ENCODE data around the gene FBRSL1. TPM values are rescaled to one million over a fixed set of nuclear protein-coding genes. Genes with fewer than 3 reads are reported as not detected.

The FBRSL1 gene
- total RNA-seq, 3 donors from 2014 or later: 3.5 to 9.8 (median 7.2) TPM

- H3K4me3 ChIP-seq: peak overlapping the region in 2 of 3 donors; percentile 20 to 94
- H3K27ac ChIP-seq: peak overlapping the region; percentile 74 to 75
- H3K4me1 ChIP-seq: peaks cover 40 to 63% of the 10 kb centered on the region in 2 donors
- H3K36me3 ChIP-seq: no peaks in the 10 kb centered on the region
- intact Hi-C loops (cut with DNase I; ENCODE audit: low total_unique reads): loop anchor here (10.0 kb wide), 1 partner anchor 350 kb away; the partner anchor contains the start of genes DDX51 and NOC4L
- DNase-seq (ENCODE audit: low spot score in 2 of 2): peak; percentile 54 to 63
- no peaks in the 10 kb centered on the region for H3K27me3 ChIP-seq
- H3K9me3 ChIP-seq: no peaks in the 10 kb centered on the region
- TF ChIP-seq CTCF (IDR thresholded peaks at IDR 0.05) (no peak), POLR2AphosphoS5 (IDR thresholded peaks at IDR 0.05) (no peak), POLR2A (IDR thresholded peaks at IDR 0.05) (no peak)
Measured at GRCh38 chr12:132494294-132495164, 4.6 kb downstream of the FBRSL1 start.

- H3K4me3 ChIP-seq: peak overlapping the region in 2 of 3 donors; percentile 20 to 37
- peak overlapping the region; percentile 74 to 75 for H3K27ac ChIP-seq
- intact Hi-C loops (cut with DNase I; ENCODE audit: low total_unique reads): loop anchor here (10.0 kb wide), 1 partner anchor 350 kb away; the partner anchor contains the start of genes DDX51 and NOC4L
- no peaks in the 10 kb centered on the region for H3K36me3 ChIP-seq
- TF ChIP-seq POLR2AphosphoS5 (IDR thresholded peaks at IDR 0.05) (no peak), CTCF (IDR thresholded peaks at IDR 0.05) (no peak), POLR2A (IDR thresholded peaks at IDR 0.05) (no peak)
- H3K4me1 ChIP-seq: peaks cover 40 to 63% of the 10 kb centered on the region in 2 donors
- no peak for DNase-seq (ENCODE audit: low spot score in 2 of 2)
- no peaks in the 10 kb centered on the region for H3K9me3 ChIP-seq
- H3K27me3 ChIP-seq: no peaks in the 10 kb centered on the region
Measured at GRCh38 chr12:132495165-132495544, 5.2 kb downstream of the FBRSL1 start.

- H3K9me3 ChIP-seq: no peaks in the 10 kb centered on the region
- no peak for DNase-seq (ENCODE audit: low spot score in 2 of 2)
- H3K4me1 ChIP-seq: peaks cover 40 to 63% of the 10 kb centered on the region in 2 donors
- H3K27ac ChIP-seq: peak overlapping the region; percentile 74 to 75
- H3K27me3 ChIP-seq: no peaks in the 10 kb centered on the region
- TF ChIP-seq CTCF (IDR thresholded peaks at IDR 0.05) (no peak), POLR2A (IDR thresholded peaks at IDR 0.05) (no peak), POLR2AphosphoS5 (IDR thresholded peaks at IDR 0.05) (no peak)
- H3K36me3 ChIP-seq: no peaks in the 10 kb centered on the region
- intact Hi-C loops (cut with DNase I; ENCODE audit: low total_unique reads): loop anchor here (10.0 kb wide), 1 partner anchor 351 kb away; the partner anchor contains the start of genes DDX51 and NOC4L
- peak overlapping the region in 1 of 3 donors; percentile 37 for H3K4me3 ChIP-seq
Measured at GRCh38 chr12:132495629-132496357, 5.8 kb downstream of the FBRSL1 start.

GRCh38 chr12:132496358-132496669 lies 6.4 kb downstream of the FBRSL1 start:
- Histone ChIP-seq H3K9me3 (no peaks in the 10 kb centered on the region), H3K36me3 (no peaks in the 10 kb centered on the region), H3K4me1 (peaks cover 40 to 61% of the 10 kb centered on the region in 2 donors), H3K27me3 (no peaks in the 10 kb centered on the region), H3K27ac (peak overlapping the region in 1 of 2 donors; percentile 74), H3K4me3 (no peak overlapping the region)
- intact Hi-C loops (cut with DNase I; ENCODE audit: low total_unique reads): loop anchor here (10.0 kb wide), 1 partner anchor 352 kb away; the partner anchor contains the start of genes DDX51 and NOC4L
- TF ChIP-seq POLR2AphosphoS5 (IDR thresholded peaks at IDR 0.05) (no peak), POLR2A (IDR thresholded peaks at IDR 0.05) (no peak), CTCF (IDR thresholded peaks at IDR 0.05) (no peak)
- DNase-seq (ENCODE audit: low spot score in 2 of 2): no peak

Measured in breast epithelium (tissue), 4 donors.